Panc1 (cell line): ENCODE results near the gene ACSL1. TPM values are rescaled to one million over a fixed set of nuclear protein-coding genes. Genes with fewer than 3 reads are reported as not detected.

Source experiments
- ATAC-seq: fragments of 200-7000 bp; cut with Tn5 transposase; 2 replicates; pipeline ENCODE4 v1.9.1; 2020; ENCODE audit warnings: mild to moderate bottlenecking, moderate library complexity
- BruUV-seq: library from RNA; stranded (reverse); fragments of 400-500 nt; replicated peaks from 2 replicates; lab custom pipeline; 2021; lab: Mats Ljungman, UMichigan
- CTCF ChIA-PET: fragments of 300-600 bp; sonication (Branson Sonifier 250); formaldehyde crosslinking; loops from one replicate; lab custom pipeline; 2022; ENCODE audit warnings: antibody characterized with exemption; lab: Charles Lee
- POLR2A ChIA-PET: fragments of 300-600 bp; sonication (Branson Sonifier 250); formaldehyde crosslinking; loops from one replicate; lab custom pipeline; 2022; ENCODE audit warnings: antibody characterized with exemption; lab: Charles Lee
- DNase-seq: peaks from one replicate; pipeline ENCODE4 v3.0.0-alpha.2; 2010; ENCODE audit warnings: low read depth, low spot score
- H3K27ac ChIP-seq: 2 replicates; pipeline ENCODE4 v1.5.1; 2011; ENCODE audit warnings: mild to moderate bottlenecking, low read length, inconsistent platforms
- H3K27me3 ChIP-seq: fragments of 200-500 bp; sonication (Bioruptor generic); 2 replicates; pipeline ENCODE4 v1.6.0; 2014; ENCODE audit warnings: low read length, inconsistent platforms; ENCODE audit not compliant: control insufficient read depth, insufficient read depth
- H3K36me3 ChIP-seq: fragments of 200-500 bp; sonication (Bioruptor generic); 2 replicates; pipeline ENCODE4 v1.5.1; 2014; ENCODE audit warnings: inconsistent platforms, mild to moderate bottlenecking, low read length, moderate library complexity; ENCODE audit not compliant: control insufficient read depth, insufficient read depth
- H3K4me1 ChIP-seq: 2 replicates; pipeline ENCODE4 v1.5.1; 2011; ENCODE audit warnings: inconsistent platforms, mild to moderate bottlenecking, low read length, moderate library complexity; ENCODE audit not compliant: control insufficient read depth, insufficient read depth
- H3K4me3 ChIP-seq, 2 experiments: 2 replicates each; pipeline ENCODE4 v1.5.1; 2011 to 2012; ENCODE audit warnings: low read depth in 2 of 2, low read length in 2 of 2, mild to moderate bottlenecking in 2 of 2, inconsistent platforms in 1 of 2, moderate library complexity in 1 of 2
- H3K9me3 ChIP-seq: fragments of 200-500 bp; sonication (Bioruptor generic); 2 replicates; pipeline ENCODE4 v1.5.1; 2014; ENCODE audit warnings: low read depth, mild to moderate bottlenecking, inconsistent platforms, low read length, moderate library complexity; ENCODE audit not compliant: control insufficient read depth, insufficient read depth
- CTCF ChIP-seq: fragments of 450-650 bp; IDR thresholded peaks from 2 replicates; pipeline ENCODE4 v1.5.1; 2017; ENCODE audit warnings: mild to moderate bottlenecking
- POLR2AphosphoS5 ChIP-seq: IDR thresholded peaks from 2 replicates; pipeline ENCODE4 v1.6.1; 2012; ENCODE audit warnings: mild to moderate bottlenecking, low read depth, low read length, moderate library complexity
- REST ChIP-seq, 2 experiments: IDR thresholded peaks; 2 replicates each; pipeline ENCODE4 v1.6.1; 2011 to 2012; ENCODE audit warnings: low read depth in 2 of 2, control low read depth in 1 of 2, low read length in 1 of 2, mild to moderate bottlenecking in 1 of 2, moderate library complexity in 1 of 2; ENCODE audit not compliant: insufficient read depth in 1 of 2
- SIN3A ChIP-seq: IDR thresholded peaks from 2 replicates; pipeline ENCODE4 v1.6.1; 2012; ENCODE audit warnings: low read depth, mild to moderate bottlenecking, low read length, moderate library complexity, borderline replicate concordance; ENCODE audit not compliant: insufficient read depth
- TCF7L2 ChIP-seq: IDR thresholded peaks from 2 replicates; pipeline ENCODE4 v1.6.1; 2011; ENCODE audit warnings: mild to moderate bottlenecking, low read depth, low read length, inconsistent platforms
- in situ Hi-C: cut with HindIII; loops from 2 replicates; pipeline ENCODE4 v1.10.0; 2016; ENCODE audit warnings: low sequenced_read_pairs, low pct_unique_long_range_greater_than_20kb
- intact Hi-C: fragments of 100-400 bp; cut with micrococcal nuclease; formaldehyde crosslinking; loops from one replicate; pipeline ENCODE4 v1.10.0; 2022; ENCODE audit not compliant: unreplicated experiment
- total RNA-seq: library from RNA; stranded (reverse); gene quantifications from one replicate; pipeline ENCODE4 v1.2.1, GENCODE V29; 2021; ENCODE audit not compliant: unreplicated experiment

Gene ACSL1
- total RNA-seq, 1 experiment from 2014 or later, result 15.4 TPM

- CTCF ChIA-PET, result no interaction called here
- H3K27ac ChIP-seq, result no peak overlapping the region
- ATAC-seq, result no peak
- POLR2A ChIA-PET, result no interaction called here
- no peak for DNase-seq
- peaks cover 7% of the 10 kb centered on the region; the same call in 1 of the 2 replicates for H3K4me1 ChIP-seq
- TF ChIP-seq POLR2AphosphoS5 (no peak), CTCF (no peak), SIN3A (no peak), REST (IDR thresholded peaks at IDR 0.05; ENCODE audit: insufficient read depth in 1 of 2, low read depth in 2 of 2, low read length in 1 of 2) (no peak), TCF7L2 (no peak)
- in situ Hi-C loops, result no loop called here
- no peak overlapping the region for H3K4me3 ChIP-seq
- intact Hi-C loops, result no loop called here
- no TSS peak for BruUV-seq
- no peaks in the 10 kb centered on the region for H3K27me3 ChIP-seq
- H3K9me3 ChIP-seq, result no peaks in the 10 kb centered on the region
- H3K36me3 ChIP-seq, result no peaks in the 10 kb centered on the region
These were observed 22.6 kb downstream of the ACSL1 start for GRCh38 chr4:184803133-184803532.

- Histone ChIP-seq H3K27ac (no peak overlapping the region), H3K27me3 (no peaks in the 10 kb centered on the region), H3K4me3 (no peak overlapping the region), H3K36me3 (no peaks in the 10 kb centered on the region), H3K9me3 (no peaks in the 10 kb centered on the region), H3K4me1 (peaks cover 4% of the 10 kb centered on the region; the same call in 1 of the 2 replicates)
- BruUV-seq, result no TSS peak
- TF ChIP-seq CTCF, result no peak
- no peak for TF ChIP-seq REST (IDR thresholded peaks at IDR 0.05; ENCODE audit: insufficient read depth in 1 of 2, low read depth in 2 of 2, low read length in 1 of 2)
- no peak for TF ChIP-seq SIN3A
- TF ChIP-seq POLR2AphosphoS5, result no peak
- TF ChIP-seq TCF7L2, result no peak
- intact Hi-C loops (no loop called here), in situ Hi-C loops (no loop called here)
- CTCF ChIA-PET, result no interaction called here
- POLR2A ChIA-PET, result no interaction called here
- DNase-seq (no peak), ATAC-seq (no peak)
These were observed 23.1 kb downstream of the ACSL1 start for GRCh38 chr4:184802697-184803015.
